ENCODE results near the gene ZNF317. TPM values are rescaled to one million over a fixed set of nuclear protein-coding genes. Genes with fewer than 3 reads are reported as not detected.

Gene ZNF317
- total RNA-seq, 1 donor from 2014 or later = 19.6 TPM

- Mint-ChIP-seq H3K27me3 (ENCODE audit: insufficient read depth, low read depth) (no peaks in the 10 kb centered on the region), H3K4me1 (no peaks in the 10 kb centered on the region), H3K4me3 (no peak overlapping the region), H3K9me3 (peaks cover 96% of the 10 kb centered on the region), H3K36me3 (peaks cover 87% of the 10 kb centered on the region), H3K27ac (no peak overlapping the region)
- Histone ChIP-seq H3K36me3 (no peaks in the 10 kb centered on the region), H3K4me1 (no peaks in the 10 kb centered on the region), H4K20me1 (ENCODE audit: low read depth) (no peaks in the 10 kb centered on the region), H3K27me3 (no peaks in the 10 kb centered on the region), H3K27ac (no peak overlapping the region), H2AFZ (replicated peaks) (no peak overlapping the region), H3K79me2 (ENCODE audit: low read depth) (peaks cover 100% of the 10 kb centered on the region), H3K9me3 (ENCODE audit: low read depth) (peaks cover 18% of the 10 kb centered on the region), H3K4me3 (no peak overlapping the region), H3K9ac (no peak overlapping the region), H3K4me2 (no peak overlapping the region), H3F3A (ENCODE audit: low read depth) (no peaks in the 10 kb centered on the region)
- DNase-seq (ENCODE audit: low spot score) = no peak
- TF ChIP-seq EZH2 (IDR thresholded peaks at IDR 0.05) = no peak
- no peak for TF ChIP-seq EZH2phosphoT487 (IDR thresholded peaks at IDR 0.05)
- no peak for TF ChIP-seq CTCF (IDR thresholded peaks at IDR 0.05)
These were observed 11.2 kb downstream of the ZNF317 start for GRCh38 chr19:9151367-9151766.

DNA sequence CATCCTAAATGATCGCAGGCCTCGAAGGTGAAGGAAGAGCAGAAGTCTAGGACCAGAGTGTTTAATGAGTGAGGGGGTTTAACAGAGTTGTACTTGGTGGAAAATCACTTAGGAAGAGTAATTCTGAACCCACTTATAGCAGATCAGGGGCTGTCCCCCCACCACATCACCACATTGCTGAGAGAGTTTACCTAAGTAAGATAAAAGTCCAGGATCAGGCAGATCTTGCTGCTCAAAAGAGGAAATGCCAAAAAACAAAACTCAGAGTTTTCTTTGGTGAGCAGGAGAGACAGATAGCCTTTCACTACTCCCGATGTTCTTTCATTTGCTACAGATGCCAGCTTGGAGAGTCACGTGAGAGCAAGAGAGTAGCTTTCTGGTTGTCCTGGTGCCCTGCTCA lies 15.4 kb downstream of the ZNF317 start:
- Histone ChIP-seq H3K4me2 (no peak overlapping the region), H3K4me1 (no peaks in the 10 kb centered on the region), H2AFZ (replicated peaks) (no peak overlapping the region), H3K27me3 (no peaks in the 10 kb centered on the region), H3K4me3 (no peak overlapping the region), H3K36me3 (no peaks in the 10 kb centered on the region), H3K79me2 (ENCODE audit: low read depth) (peaks cover 71% of the 10 kb centered on the region), H3K9ac (no peak overlapping the region), H3F3A (ENCODE audit: low read depth) (no peaks in the 10 kb centered on the region), H3K27ac (no peak overlapping the region), H3K9me3 (ENCODE audit: low read depth) (peaks cover 18% of the 10 kb centered on the region), H4K20me1 (ENCODE audit: low read depth) (no peaks in the 10 kb centered on the region)
- Mint-ChIP-seq H3K27ac (no peak overlapping the region), H3K36me3 (peaks cover 90% of the 10 kb centered on the region), H3K27me3 (ENCODE audit: insufficient read depth, low read depth) (peaks cover 3% of the 10 kb centered on the region), H3K4me3 (no peak overlapping the region), H3K9me3 (peaks cover 96% of the 10 kb centered on the region), H3K4me1 (no peaks in the 10 kb centered on the region)
- no peak for DNase-seq (ENCODE audit: low spot score)
- no peak for TF ChIP-seq EZH2 (IDR thresholded peaks at IDR 0.05)
- no peak for TF ChIP-seq CTCF (IDR thresholded peaks at IDR 0.05)
- TF ChIP-seq EZH2phosphoT487 (IDR thresholded peaks at IDR 0.05) = no peak

GRCh38 chr19:9156304-9156703 lies 16.1 kb downstream of the ZNF317 start:
- H4K20me1 ChIP-seq (ENCODE audit: low read depth) = no peaks in the 10 kb centered on the region
- no peak for DNase-seq (ENCODE audit: low spot score)
- H3K4me3 ChIP-seq = no peak overlapping the region
- H3K36me3 Mint-ChIP-seq = peaks cover 90% of the 10 kb centered on the region
- no peak overlapping the region for H2AFZ ChIP-seq (replicated peaks)
- H3K4me2 ChIP-seq = no peak overlapping the region
- peaks cover 3% of the 10 kb centered on the region for H3K27me3 Mint-ChIP-seq (ENCODE audit: insufficient read depth, low read depth)
- peaks cover 64% of the 10 kb centered on the region for H3K79me2 ChIP-seq (ENCODE audit: low read depth)
- peaks cover 96% of the 10 kb centered on the region for H3K9me3 Mint-ChIP-seq
- no peaks in the 10 kb centered on the region for H3F3A ChIP-seq (ENCODE audit: low read depth)
- H3K4me3 Mint-ChIP-seq = no peak overlapping the region
- no peak overlapping the region for H3K9ac ChIP-seq
- H3K4me1 ChIP-seq = no peaks in the 10 kb centered on the region
- H3K9me3 ChIP-seq (ENCODE audit: low read depth) = peaks cover 12% of the 10 kb centered on the region
- peaks cover 5% of the 10 kb centered on the region for H3K36me3 ChIP-seq
- TF ChIP-seq CTCF (IDR thresholded peaks at IDR 0.05) (no peak), EZH2 (IDR thresholded peaks at IDR 0.05) (no peak), EZH2phosphoT487 (IDR thresholded peaks at IDR 0.05) (no peak)
- no peak overlapping the region for H3K27ac ChIP-seq
- H3K4me1 Mint-ChIP-seq = no peaks in the 10 kb centered on the region
- H3K27me3 ChIP-seq = no peaks in the 10 kb centered on the region
- H3K27ac Mint-ChIP-seq = no peak overlapping the region

Data from neural progenitor cell (in vitro differentiated cells).